Sigmoid colon (tissue), 7 donors: Measurements from ENCODE around the gene ABI2. TPM values are rescaled to one million over a fixed set of nuclear protein-coding genes. Genes with fewer than 3 reads are reported as not detected.

Experiments
- DNase-seq: peaks from one replicate; pipeline ENCODE4 v3.0.0-alpha.2; 2019
- H3K27ac ChIP-seq, 4 donors: fragments of 200-600 bp; sonication (generic); one replicate each; pipeline ENCODE4 v1.5.1; 2016 to 2019; ENCODE audit warnings: mild to moderate bottlenecking in 1 of 4
- H3K27me3 ChIP-seq, 3 donors: fragments of 200-600 bp; sonication (generic); one replicate each; pipeline ENCODE4 v1.5.1; 2019; ENCODE audit warnings: mild to moderate bottlenecking in 1 of 3
- H3K36me3 ChIP-seq, 4 donors: fragments of 200-600 bp; sonication (generic); one replicate each; pipeline ENCODE4 v1.5.1; 2016 to 2019
- H3K4me1 ChIP-seq, 4 donors: fragments of 200-600 bp; sonication (generic); one replicate each; pipeline ENCODE4 v1.5.1; 2017 to 2019
- H3K4me3 ChIP-seq, 4 donors: fragments of 200-600 bp; sonication (generic); one replicate each; pipeline ENCODE4 v1.5.1; 2017 to 2019; ENCODE audit warnings: mild to moderate bottlenecking in 2 of 4, moderate library complexity in 1 of 4
- H3K9me3 ChIP-seq, 4 donors: fragments of 200-600 bp in 3 of 4; sonication (generic) in 3 of 4; one replicate each; pipeline versions ENCODE4 v1.5.1 to v1.6.1; 2013 to 2019
- EP300 ChIP-seq, 4 donors: sonication (generic); formaldehyde crosslinking; IDR thresholded peaks; one replicate each; pipeline ENCODE4 v1.6.1; 2017; ENCODE audit warnings: antibody characterized with exemption in 4 of 4
- POLR2A ChIP-seq, 2 donors: fragments of 450-650 bp; IDR thresholded peaks; one replicate each; pipeline ENCODE4 v1.6.1; 2016; ENCODE audit warnings: antibody characterized with exemption in 2 of 2, mild to moderate bottlenecking in 2 of 2, moderate library complexity in 2 of 2
- POLR2AphosphoS5 ChIP-seq, 4 donors: sonication (generic); formaldehyde crosslinking; IDR thresholded peaks; one replicate each; pipeline ENCODE4 v1.6.1; 2017; ENCODE audit warnings: antibody characterized with exemption in 4 of 4
- WGBS, 2 donors: extraction: QIAGEN DNeasy Blood & Tissue Kit; methylation state at CpG; one replicate each; pipeline ENCODE4 v1.1.7; 2013; 5-methylcytosine and 5-hydroxymethylcytosine counted together
- intact Hi-C: fragments of 100-400 bp; cut with DNase I; formaldehyde crosslinking; loops from one replicate; pipeline ENCODE4 v1.15.1; 2023
- polyA plus RNA-seq, 3 donors: library from polyadenylated mRNA; stranded (reverse); fragments of 200-250 nt; gene quantifications; one replicate each; pipeline ENCODE4 v1.2.3, GENCODE V29; 2013
- total RNA-seq, 4 donors: library from RNA; depleted of rRNA; stranded (reverse); fragments of >200 nt; gene quantifications; one replicate each; pipeline ENCODE4 v1.1.0, GENCODE V29; 2016
- TF ChIP-seq, protein P1 (sequence below), 4 experiments: fragments of 450-650 bp in 3 of 4; fragments of 200-600 bp in 1 of 4; IDR thresholded peaks; one replicate each; pipeline ENCODE4 v1.5.1; 2016 to 2019; ENCODE audit warnings: antibody characterized with exemption in 4 of 4, mild to moderate bottlenecking in 3 of 4, moderate library complexity in 2 of 4
- donor health status: healthy with polysubstance abuse.
- donor health status: Bipolar disorder and iron deficiency.
- donor health status: healthy.

Gene ABI2
- total and polyA plus RNA-seq, 7 donors = 3.6 to 61.9 (median 38.3) TPM

DNA sequence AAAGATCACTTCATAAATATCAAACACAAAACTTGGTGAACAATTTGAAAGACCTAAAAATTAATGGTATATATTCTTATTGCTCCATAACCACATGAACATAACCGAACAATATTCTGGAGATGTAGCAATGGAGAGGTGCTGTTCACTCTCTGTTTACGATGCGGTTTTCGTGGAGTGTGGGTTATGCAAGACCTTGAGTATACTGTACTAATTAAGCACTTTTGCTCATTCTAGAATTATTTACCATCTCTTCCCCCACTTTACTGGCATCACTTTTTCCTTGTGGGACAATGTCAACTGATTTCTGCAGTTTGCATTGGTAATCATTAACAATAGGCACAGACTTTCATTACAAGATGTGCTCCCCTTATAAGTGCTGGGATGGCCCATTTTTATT, 109.3 kb downstream of the ABI2 start:
- H3K4me3 ChIP-seq = no peak overlapping the region
- H3K27me3 ChIP-seq = no peaks in the 10 kb centered on the region
- no peak overlapping the region for H3K27ac ChIP-seq
- WGBS, 2 donors = 79 to 87% methylated on average over 4 of the region's 4 CpGs
- TF ChIP-seq EP300 (IDR thresholded peaks at IDR 0.05) (no peak), POLR2AphosphoS5 (IDR thresholded peaks at IDR 0.05) (no peak), POLR2A (IDR thresholded peaks at IDR 0.05) (no peak)
- TF ChIP-seq, protein P1, sequence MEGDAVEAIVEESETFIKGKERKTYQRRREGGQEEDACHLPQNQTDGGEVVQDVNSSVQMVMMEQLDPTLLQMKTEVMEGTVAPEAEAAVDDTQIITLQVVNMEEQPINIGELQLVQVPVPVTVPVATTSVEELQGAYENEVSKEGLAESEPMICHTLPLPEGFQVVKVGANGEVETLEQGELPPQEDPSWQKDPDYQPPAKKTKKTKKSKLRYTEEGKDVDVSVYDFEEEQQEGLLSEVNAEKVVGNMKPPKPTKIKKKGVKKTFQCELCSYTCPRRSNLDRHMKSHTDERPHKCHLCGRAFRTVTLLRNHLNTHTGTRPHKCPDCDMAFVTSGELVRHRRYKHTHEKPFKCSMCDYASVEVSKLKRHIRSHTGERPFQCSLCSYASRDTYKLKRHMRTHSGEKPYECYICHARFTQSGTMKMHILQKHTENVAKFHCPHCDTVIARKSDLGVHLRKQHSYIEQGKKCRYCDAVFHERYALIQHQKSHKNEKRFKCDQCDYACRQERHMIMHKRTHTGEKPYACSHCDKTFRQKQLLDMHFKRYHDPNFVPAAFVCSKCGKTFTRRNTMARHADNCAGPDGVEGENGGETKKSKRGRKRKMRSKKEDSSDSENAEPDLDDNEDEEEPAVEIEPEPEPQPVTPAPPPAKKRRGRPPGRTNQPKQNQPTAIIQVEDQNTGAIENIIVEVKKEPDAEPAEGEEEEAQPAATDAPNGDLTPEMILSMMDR (IDR thresholded peaks at IDR 0.05) = no peak
- no peaks in the 10 kb centered on the region for H3K9me3 ChIP-seq
- intact Hi-C loops = no loop called here
- peaks cover 0 to 55% (median 6%) of the 10 kb centered on the region in 4 donors for H3K36me3 ChIP-seq
- no peak for DNase-seq
- no peaks in the 10 kb centered on the region for H3K4me1 ChIP-seq

DNA sequence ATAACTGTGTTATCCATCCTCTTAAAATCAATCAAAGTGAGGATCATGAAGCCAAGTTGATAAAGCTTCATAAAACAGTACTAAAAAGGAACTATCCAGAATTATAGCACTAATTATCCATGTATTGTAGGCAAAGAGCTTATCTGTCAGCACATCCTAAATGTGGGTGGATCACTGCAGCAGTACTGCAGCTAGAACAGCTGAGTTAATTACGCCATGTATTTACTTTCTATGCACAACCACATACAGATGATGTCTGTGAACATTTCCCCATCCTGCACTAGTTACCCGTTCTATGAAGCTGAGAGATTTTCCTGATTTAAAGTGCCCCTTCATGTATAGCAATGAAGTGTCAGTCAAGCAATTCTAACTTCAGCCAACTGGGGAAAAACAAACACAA, 110.3 kb downstream of the ABI2 start:
- 33 to 65% methylated on average over 2 of the region's 2 CpGs for WGBS, 2 donors
- H3K4me1 ChIP-seq = no peaks in the 10 kb centered on the region
- intact Hi-C loops = no loop called here

GRCh38 chr2:203440671-203441070, 112.5 kb downstream of the ABI2 start:
- Histone ChIP-seq H3K4me1 (no peaks in the 10 kb centered on the region), H3K27me3 (no peaks in the 10 kb centered on the region), H3K27ac (no peak overlapping the region), H3K4me3 (no peak overlapping the region), H3K9me3 (no peaks in the 10 kb centered on the region), H3K36me3 (peaks cover 0 to 78% (median 6%) of the 10 kb centered on the region in 4 donors)
- DNase-seq = no peak
- WGBS, 2 donors = 89 to 96% methylated on average over 4 of the region's 4 CpGs
- intact Hi-C loops = no loop called here
- TF ChIP-seq, protein P1 (IDR thresholded peaks at IDR 0.05) = no peak
- TF ChIP-seq EP300 (IDR thresholded peaks at IDR 0.05) (no peak), POLR2AphosphoS5 (IDR thresholded peaks at IDR 0.05) (no peak), POLR2A (IDR thresholded peaks at IDR 0.05) (no peak)

More for the DNA sequence above, 110.3 kb downstream of the ABI2 start:
- Histone ChIP-seq H3K9me3 (no peaks in the 10 kb centered on the region), H3K36me3 (peaks cover 0 to 65% (median 6%) of the 10 kb centered on the region in 4 donors), H3K27me3 (no peaks in the 10 kb centered on the region), H3K27ac (no peak overlapping the region), H3K4me3 (no peak overlapping the region)
- TF ChIP-seq, protein P1 (IDR thresholded peaks at IDR 0.05) = no peak
- TF ChIP-seq EP300 (IDR thresholded peaks at IDR 0.05) = no peak
- TF ChIP-seq POLR2A (IDR thresholded peaks at IDR 0.05) = no peak
- no peak for TF ChIP-seq POLR2AphosphoS5 (IDR thresholded peaks at IDR 0.05)
- DNase-seq = no peak

GRCh38 chr2:203441463-203441862, 113.3 kb downstream of the ABI2 start:
- 92 to 94% methylated on average over 3 of the region's 3 CpGs for WGBS, 2 donors
- Histone ChIP-seq H3K4me1 (no peaks in the 10 kb centered on the region), H3K36me3 (peaks cover 0 to 85% (median 6%) of the 10 kb centered on the region in 4 donors), H3K27me3 (no peaks in the 10 kb centered on the region), H3K27ac (no peak overlapping the region), H3K4me3 (no peak overlapping the region), H3K9me3 (no peaks in the 10 kb centered on the region)
- TF ChIP-seq, protein P1 (IDR thresholded peaks at IDR 0.05) = no peak
- TF ChIP-seq EP300 (IDR thresholded peaks at IDR 0.05) (no peak), POLR2AphosphoS5 (IDR thresholded peaks at IDR 0.05) (no peak), POLR2A (IDR thresholded peaks at IDR 0.05) (no peak)
- DNase-seq = no peak
- intact Hi-C loops = no loop called here

GRCh38 chr2:203442463-203442862, 114.3 kb downstream of the ABI2 start:
- Histone ChIP-seq H3K27ac (no peak overlapping the region), H3K4me1 (no peaks in the 10 kb centered on the region), H3K36me3 (peaks cover 0 to 83% (median 6%) of the 10 kb centered on the region in 4 donors), H3K27me3 (no peaks in the 10 kb centered on the region), H3K9me3 (no peaks in the 10 kb centered on the region), H3K4me3 (no peak overlapping the region)
- DNase-seq = no peak
- TF ChIP-seq EP300 (IDR thresholded peaks at IDR 0.05) = no peak
- TF ChIP-seq, protein P1 (IDR thresholded peaks at IDR 0.05) = no peak
- WGBS, 2 donors = 80 to 86% methylated on average over 5 of the region's 5 CpGs
- intact Hi-C loops = no loop called here
